IMR-90 (cell line): ENCODE results near the gene EPB41L1. TPM values are rescaled to one million over a fixed set of nuclear protein-coding genes. Genes with fewer than 3 reads are reported as not detected.

ENCODE experiments used
- ATAC-seq: fragments of 200-7000 bp; cut with Tn5 transposase; 2 replicates; pipeline ENCODE4 v1.9.1; 2020; ENCODE audit warnings: low read depth, mild to moderate bottlenecking, moderate library complexity
- BruUV-seq: library from RNA; stranded (reverse); fragments of 400-500 nt; replicated peaks from 2 replicates; lab custom pipeline; 2021; lab: Mats Ljungman, UMichigan
- CTCF ChIA-PET: fragments of 300-600 bp; formaldehyde crosslinking; extraction: SDS; loops from one replicate; lab custom pipeline; 2021; ENCODE audit warnings: antibody characterized with exemption; lab: Yijun Ruan, JAX
- POLR2A ChIA-PET: fragments of 300-600 bp; sonication (Branson Sonifier 250); formaldehyde crosslinking; loops from one replicate; lab custom pipeline; 2022; ENCODE audit warnings: antibody characterized with exemption; ENCODE audit not compliant: unreplicated experiment; lab: Charles Lee
- DNase-seq: peaks from one replicate; pipeline ENCODE4 v3.0.0; 2013
- H2AFZ ChIP-seq: replicated peaks from 2 replicates; pipeline ENCODE3; 2013; ENCODE audit warnings: low read length, mild to moderate bottlenecking; ENCODE audit not compliant: poor library complexity
- H2AK5ac ChIP-seq: 2 replicates; pipeline ENCODE4 v1.6.1; 2013; ENCODE audit warnings: low read depth, low read length, inconsistent platforms
- H2AK9ac ChIP-seq: replicated peaks from 2 replicates; pipeline ENCODE3; 2013; ENCODE audit warnings: mild to moderate bottlenecking, low read depth, low read length, moderate library complexity; ENCODE audit not compliant: poor library complexity
- H2BK120ac ChIP-seq: 2 replicates; pipeline ENCODE4 v1.6.1; 2013; ENCODE audit warnings: low read depth, low read length, inconsistent platforms
- H2BK15ac ChIP-seq: 3 replicates; pipeline ENCODE4 v1.6.1; 2013; ENCODE audit warnings: low read depth, low read length, inconsistent platforms
- H2BK20ac ChIP-seq: 2 replicates; pipeline ENCODE4 v1.6.1; 2013; ENCODE audit warnings: low read depth, mild to moderate bottlenecking, inconsistent platforms, low read length, moderate library complexity
- H2BK5ac ChIP-seq: 2 replicates; pipeline ENCODE4 v1.6.1; 2013; ENCODE audit warnings: mild to moderate bottlenecking, low read depth, low read length, inconsistent platforms; ENCODE audit not compliant: poor library complexity, severe bottlenecking
- H3K14ac ChIP-seq: replicated peaks from 2 replicates; pipeline ENCODE4 v1.6.1; 2013; ENCODE audit warnings: low read depth, low read length, inconsistent platforms
- H3K18ac ChIP-seq: 2 replicates; pipeline ENCODE4 v1.6.1; 2013; ENCODE audit warnings: low read depth, low read length, control low read depth
- H3K23ac ChIP-seq: 2 replicates; pipeline ENCODE4 v1.6.1; 2013; ENCODE audit warnings: low read depth, low read length, inconsistent platforms
- H3K27ac ChIP-seq: 2 replicates; pipeline ENCODE4 v1.5.1; 2013; ENCODE audit warnings: mild to moderate bottlenecking, control low read depth, low read length; ENCODE audit not compliant: insufficient read depth
- H3K27me3 ChIP-seq: 2 replicates; pipeline ENCODE4 v1.6.1; 2013; ENCODE audit warnings: low read length; ENCODE audit not compliant: control insufficient read depth, insufficient read depth
- H3K36me3 ChIP-seq: 2 replicates; pipeline ENCODE4 v1.6.1; 2013; ENCODE audit warnings: low read length, mixed read lengths; ENCODE audit not compliant: control insufficient read depth, insufficient read depth
- H3K4ac ChIP-seq: 2 replicates; pipeline ENCODE4 v1.6.1; 2013; ENCODE audit warnings: low read depth, low read length, inconsistent platforms
- H3K4me1 ChIP-seq: 2 replicates; pipeline ENCODE4 v1.6.1; 2013; ENCODE audit warnings: low read length, mixed read lengths; ENCODE audit not compliant: control insufficient read depth, insufficient read depth
- H3K4me2 ChIP-seq: 2 replicates; pipeline ENCODE4 v1.6.1; 2013; ENCODE audit warnings: low read depth, mild to moderate bottlenecking, control low read depth, low read length, moderate library complexity
- H3K4me3 ChIP-seq: 2 replicates; pipeline ENCODE4 v1.5.1; 2013; ENCODE audit warnings: low read depth, mild to moderate bottlenecking, control low read depth, low read length, moderate library complexity; ENCODE audit not compliant: insufficient read depth
- H3K56ac ChIP-seq: 2 replicates; pipeline ENCODE4 v1.6.1; 2013; ENCODE audit warnings: low read length, inconsistent platforms; ENCODE audit not compliant: insufficient read depth; ENCODE audit errors: extremely low read depth
- H3K79me1 ChIP-seq, 2 experiments: 2 replicates each; pipeline ENCODE4 v1.6.1; 2013; ENCODE audit warnings: low read length in 2 of 2, inconsistent platforms in 1 of 2, low read depth in 1 of 2
- H3K9ac ChIP-seq: 2 replicates; pipeline ENCODE4 v1.6.1; 2013; ENCODE audit warnings: low read depth, low read length, control low read depth
- H3K9me1 ChIP-seq: 2 replicates; pipeline ENCODE4 v1.6.1; 2013; ENCODE audit warnings: low read length, inconsistent platforms; ENCODE audit not compliant: insufficient read depth
- H3K9me3 ChIP-seq: 2 replicates; pipeline ENCODE4 v1.6.1; 2013; ENCODE audit warnings: low read length; ENCODE audit not compliant: control insufficient read depth, insufficient read depth
- H4K20me1 ChIP-seq: 2 replicates; pipeline ENCODE4 v1.6.1; 2013; ENCODE audit warnings: low read length, inconsistent platforms; ENCODE audit not compliant: insufficient read depth
- H4K5ac ChIP-seq: 2 replicates; pipeline ENCODE4 v1.6.1; 2013; ENCODE audit warnings: mild to moderate bottlenecking, low read depth, low read length, control low read depth
- H4K8ac ChIP-seq, 2 experiments: 2 replicates each; pipeline ENCODE4 v1.6.1; 2013; ENCODE audit warnings: low read depth in 2 of 2, low read length in 2 of 2, control low read depth in 1 of 2, inconsistent platforms in 1 of 2
- H4K91ac ChIP-seq: 2 replicates; pipeline ENCODE4 v1.6.1; 2013; ENCODE audit warnings: low read depth, low read length, inconsistent platforms; ENCODE audit not compliant: insufficient read depth
- CEBPB ChIP-seq: IDR thresholded peaks from 2 replicates; pipeline ENCODE4 v1.6.1; 2012; ENCODE audit warnings: low read depth, low read length, improper control_type of control experiment
- CTCF ChIP-seq: conservative IDR thresholded peaks from 2 replicates; pipeline ENCODE4 v1.5.1; 2012; ENCODE audit warnings: mild to moderate bottlenecking, low read depth, low read length, improper control_type of control experiment
- ELK1 ChIP-seq: fragments of 150-350 bp; IDR thresholded peaks from 2 replicates; pipeline ENCODE4 v1.6.1; 2016; ENCODE audit warnings: low read depth, mild to moderate bottlenecking, low read length, moderate library complexity, borderline replicate concordance
- MAFK ChIP-seq: IDR thresholded peaks from 2 replicates; pipeline ENCODE4 v1.6.1; 2012; ENCODE audit warnings: low read depth, low read length, improper control_type of control experiment
- MAZ ChIP-seq: IDR thresholded peaks from 2 replicates; pipeline ENCODE4 v1.6.1; 2012; ENCODE audit warnings: low read depth, mild to moderate bottlenecking, low read length, improper control_type of control experiment, moderate library complexity, borderline replicate concordance
- MXI1 ChIP-seq: IDR thresholded peaks from 2 replicates; pipeline ENCODE4 v1.6.1; 2012; ENCODE audit warnings: low read depth, mild to moderate bottlenecking, low read length, moderate library complexity, borderline replicate concordance
- NFE2L2 ChIP-seq: fragments of 150-350 bp; IDR thresholded peaks from 2 replicates; pipeline ENCODE4 v1.6.1; 2016; ENCODE audit warnings: low read depth, mild to moderate bottlenecking, low read length
- POLR2A ChIP-seq: IDR thresholded peaks from 2 replicates; pipeline ENCODE4 v1.6.1; 2012; ENCODE audit warnings: mild to moderate bottlenecking, low read depth, low read length
- RCOR1 ChIP-seq: IDR thresholded peaks from 2 replicates; pipeline ENCODE4 v1.6.1; 2012; ENCODE audit warnings: mild to moderate bottlenecking, low read length, improper control_type of control experiment; ENCODE audit not compliant: insufficient replicate concordance
- RFX5 ChIP-seq: IDR thresholded peaks from 2 replicates; pipeline ENCODE4 v1.8.0; 2012; ENCODE audit warnings: low read depth, mild to moderate bottlenecking, low read length, moderate library complexity
- SMC3 ChIP-seq: fragments of 150-350 bp; IDR thresholded peaks from 2 replicates; pipeline ENCODE4 v1.6.1; 2016; ENCODE audit warnings: low read depth, mild to moderate bottlenecking, antibody characterized with exemption, low read length, moderate library complexity
- USF2 ChIP-seq: fragments of 150-350 bp; IDR thresholded peaks from 2 replicates; pipeline ENCODE4 v1.6.1; 2017; ENCODE audit warnings: mild to moderate bottlenecking, antibody characterized with exemption, low read length, low read depth
- WGBS, 2 experiments: methylation state at CpG; one replicate each; pipeline versions ENCODE4 v1.1.5 to v1.1.7; 2013; ENCODE audit warnings: missing lambda C conversion rate in 2 of 2; ENCODE audit not compliant: insufficient read length in 1 of 2; ENCODE audit errors: extremely low coverage in 2 of 2; 5-methylcytosine and 5-hydroxymethylcytosine counted together
- dilution Hi-C: fragments of 300-500 bp; cut with HindIII; formaldehyde crosslinking; loops from one replicate; pipeline ENCODE4 v1.14.3; 2018; ENCODE audit warnings: low sequenced_read_pairs; ENCODE audit not compliant: unreplicated experiment
- in situ Hi-C: fragments of 300-500 bp; cut with MboI; formaldehyde crosslinking; loops from 3 replicates; pipeline ENCODE4 v1.14.3; 2019; ENCODE audit warnings: low sequenced_read_pairs, inconsistent platforms, mixed read lengths
- intact Hi-C: fragments of 100-400 bp; cut with micrococcal nuclease; formaldehyde crosslinking; loops from 2 replicates; pipeline ENCODE4 v1.10.0; 2022
- polyA plus RNA-seq, 3 experiments: library from polyadenylated mRNA; depleted of rRNA; stranded (reverse); fragments of >200 nt; gene quantifications; 2 replicates each; pipeline ENCODE4 v1.2.3, GENCODE V29; 2012; ENCODE audit warnings: low replicate concordance in 1 of 3
- total RNA-seq: library from RNA; depleted of rRNA; stranded (reverse); fragments of >200 nt; gene quantifications from 2 replicates; pipeline ENCODE4 v1.2.3, GENCODE V29; 2012

The EPB41L1 gene
- total and polyA plus RNA-seq, 2 of the 4 experiments (the other 2 are of a cell fraction), result 12.5 to 33.7 TPM

GRCh38 chr20:36267605-36268381 lies 113.3 kb downstream of the EPB41L1 start:
- no peak overlapping the region for H3K4ac ChIP-seq
- no peak overlapping the region for H4K8ac ChIP-seq
- H3K27me3 ChIP-seq, result peaks cover 37% of the 10 kb centered on the region
- no TSS peak for BruUV-seq
- no peak overlapping the region for H3K4me2 ChIP-seq
- H3K14ac ChIP-seq, result no peak overlapping the region
- H3K18ac ChIP-seq, result no peak overlapping the region
- dilution Hi-C loops (no loop called here), in situ Hi-C loops (no loop called here), intact Hi-C loops (no loop called here)
- 71% methylated on average over 7 of the region's 24 CpGs; no CpG with 5 or more reads in 1 of the 2 experiments for WGBS, 2 experiments
- ATAC-seq (no peak), DNase-seq (no peak)
- no peak overlapping the region for H2BK120ac ChIP-seq
- H4K91ac ChIP-seq, result no peak overlapping the region
- H2AK9ac ChIP-seq, result no peak overlapping the region
- no peaks in the 10 kb centered on the region for H3K4me1 ChIP-seq
- no peak overlapping the region for H2BK15ac ChIP-seq
- H2BK5ac ChIP-seq, result no peak overlapping the region
- no peaks in the 10 kb centered on the region for H3K9me1 ChIP-seq
- H3K36me3 ChIP-seq, result no peaks in the 10 kb centered on the region
- H3K79me1 ChIP-seq, result no peaks in the 10 kb centered on the region
- H3K27ac ChIP-seq, result no peak overlapping the region
- no peaks in the 10 kb centered on the region for H3K9me3 ChIP-seq
- no peak overlapping the region for H2AFZ ChIP-seq
- H4K5ac ChIP-seq, result no peak overlapping the region
- H3K4me3 ChIP-seq, result no peak overlapping the region
- H3K23ac ChIP-seq, result no peak overlapping the region
- H4K20me1 ChIP-seq, result no peaks in the 10 kb centered on the region
- H3K56ac ChIP-seq, result no peak overlapping the region
- no peak overlapping the region for H2AK5ac ChIP-seq
- ChIA-PET POLR2A (no interaction called here), CTCF (interaction anchor here (0.9 kb wide), 1 partner anchor 172 kb away, joined by 4 read pairs; no protein-coding TSS in a partner anchor)
- TF ChIP-seq MXI1, result no peak
- no peak for TF ChIP-seq MAFK
- no peak for TF ChIP-seq POLR2A
- TF ChIP-seq MAZ, result no peak
- no peak for TF ChIP-seq NFE2L2
- TF ChIP-seq CEBPB, result no peak
- TF ChIP-seq ELK1, result no peak
- no peak for TF ChIP-seq CTCF
- TF ChIP-seq SMC3, result no peak
- no peak for TF ChIP-seq USF2
- no peak for TF ChIP-seq RCOR1
- no peak for TF ChIP-seq RFX5
- H2BK20ac ChIP-seq, result no peak overlapping the region
- H3K9ac ChIP-seq, result no peak overlapping the region
